NB4 (cell line): ENCODE data around the gene MCRIP2.

Experiments used
- MAX ChIP-seq: IDR thresholded peaks from 2 replicates; pipeline ENCODE4 v1.6.1; 2011; ENCODE audit warnings: low read depth, low read length
- MYC ChIP-seq: IDR thresholded peaks from 2 replicates; pipeline ENCODE4 v1.6.1; 2011; ENCODE audit warnings: low read depth, low read length
- POLR2A ChIP-seq: IDR thresholded peaks from 2 replicates; pipeline ENCODE4 v1.6.1; 2011; ENCODE audit warnings: mild to moderate bottlenecking; ENCODE audit not compliant: insufficient read length; ENCODE audit errors: extremely low read depth
- TF ChIP-seq, protein P1 (sequence below): IDR thresholded peaks from one replicate; pipeline ENCODE4 v1.5.1; 2012; ENCODE audit warnings: low read depth, low read length

DNA sequence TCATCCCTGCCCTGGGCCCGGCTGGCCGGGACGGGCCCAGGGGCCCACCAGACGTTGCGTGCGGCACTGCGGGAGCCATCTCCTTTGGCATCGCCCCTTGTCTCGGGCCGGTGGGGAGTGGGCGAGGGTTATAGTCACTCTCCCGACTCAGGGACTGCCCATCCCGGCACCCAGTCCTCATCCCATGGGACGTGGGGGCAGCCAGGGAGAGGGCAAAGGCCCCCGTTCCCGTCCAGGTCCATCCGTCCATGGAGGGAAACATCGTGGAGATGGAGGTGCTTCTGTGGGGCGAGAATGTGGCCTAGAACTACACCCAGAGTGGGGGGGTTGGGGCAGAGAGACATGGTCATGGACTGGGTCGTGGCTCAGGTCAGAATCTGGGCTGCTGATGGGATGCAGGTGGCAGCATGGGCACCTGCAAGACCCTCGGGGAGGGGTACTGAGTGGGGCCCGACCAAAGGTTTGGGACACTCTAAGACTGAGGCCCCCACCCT, 5.1 kb downstream of the MCRIP2 start:
- TF ChIP-seq POLR2A (no peak), MAX (no peak), MYC (no peak)
- TF ChIP-seq, protein P1, sequence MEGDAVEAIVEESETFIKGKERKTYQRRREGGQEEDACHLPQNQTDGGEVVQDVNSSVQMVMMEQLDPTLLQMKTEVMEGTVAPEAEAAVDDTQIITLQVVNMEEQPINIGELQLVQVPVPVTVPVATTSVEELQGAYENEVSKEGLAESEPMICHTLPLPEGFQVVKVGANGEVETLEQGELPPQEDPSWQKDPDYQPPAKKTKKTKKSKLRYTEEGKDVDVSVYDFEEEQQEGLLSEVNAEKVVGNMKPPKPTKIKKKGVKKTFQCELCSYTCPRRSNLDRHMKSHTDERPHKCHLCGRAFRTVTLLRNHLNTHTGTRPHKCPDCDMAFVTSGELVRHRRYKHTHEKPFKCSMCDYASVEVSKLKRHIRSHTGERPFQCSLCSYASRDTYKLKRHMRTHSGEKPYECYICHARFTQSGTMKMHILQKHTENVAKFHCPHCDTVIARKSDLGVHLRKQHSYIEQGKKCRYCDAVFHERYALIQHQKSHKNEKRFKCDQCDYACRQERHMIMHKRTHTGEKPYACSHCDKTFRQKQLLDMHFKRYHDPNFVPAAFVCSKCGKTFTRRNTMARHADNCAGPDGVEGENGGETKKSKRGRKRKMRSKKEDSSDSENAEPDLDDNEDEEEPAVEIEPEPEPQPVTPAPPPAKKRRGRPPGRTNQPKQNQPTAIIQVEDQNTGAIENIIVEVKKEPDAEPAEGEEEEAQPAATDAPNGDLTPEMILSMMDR, result no peak
